Measurements from ENCODE around the gene PHOX2A.

DNA sequence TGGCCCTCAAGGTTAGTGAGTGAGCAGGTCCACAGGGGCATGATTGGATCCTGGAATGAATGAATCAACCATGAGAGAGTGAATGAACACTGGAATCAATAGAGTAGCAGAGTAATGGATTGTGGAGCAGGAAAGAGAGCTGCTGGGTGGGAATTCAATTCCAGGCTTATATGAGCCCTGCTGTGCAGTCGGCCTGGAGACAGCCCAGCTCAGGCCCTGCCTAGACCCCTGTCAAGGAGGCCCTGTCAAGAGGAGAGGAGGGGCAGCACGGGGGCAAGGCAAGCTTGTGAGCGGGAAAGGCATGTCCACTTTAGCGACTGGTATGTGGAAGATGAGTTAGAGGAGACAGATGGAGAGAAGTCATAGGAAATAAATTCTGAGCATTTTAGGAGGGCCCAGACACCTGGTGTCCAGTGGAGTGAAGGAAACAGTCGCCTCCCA is 53.3 kb downstream of the PHOX2A start:
- no peak for TF ChIP-seq CTCF (IDR thresholded peaks at IDR 0.05; ENCODE audit: insufficient read depth, low read length)
- TF ChIP-seq GABPA (IDR thresholded peaks at IDR 0.05; ENCODE audit: low read depth), result no peak
